Middle frontal gyrus (tissue), 1 donor: ENCODE measurements around the gene SLC29A3.
"Not testable (repeated sequence)": the region's sequence is repeated elsewhere in the genome, so short reads cannot be mapped to it uniquely, and the experiment has no call there.

Experiments used
- DNase-seq: peaks from one replicate; pipeline ENCODE4 v3.0.0-alpha.2; 2015; ENCODE audit warnings: low spot score; ENCODE audit errors: extremely low spot score

SLC29A3 gene

GRCh38 chr10:71319042-71319799 is at the start of gene SLC29A3:
SLC29A3 (plus strand) TSS chr10:71319259; CDS start chr10:71319310, 51 bp downstream.
- peak; percentile 60 for DNase-seq

DNA sequence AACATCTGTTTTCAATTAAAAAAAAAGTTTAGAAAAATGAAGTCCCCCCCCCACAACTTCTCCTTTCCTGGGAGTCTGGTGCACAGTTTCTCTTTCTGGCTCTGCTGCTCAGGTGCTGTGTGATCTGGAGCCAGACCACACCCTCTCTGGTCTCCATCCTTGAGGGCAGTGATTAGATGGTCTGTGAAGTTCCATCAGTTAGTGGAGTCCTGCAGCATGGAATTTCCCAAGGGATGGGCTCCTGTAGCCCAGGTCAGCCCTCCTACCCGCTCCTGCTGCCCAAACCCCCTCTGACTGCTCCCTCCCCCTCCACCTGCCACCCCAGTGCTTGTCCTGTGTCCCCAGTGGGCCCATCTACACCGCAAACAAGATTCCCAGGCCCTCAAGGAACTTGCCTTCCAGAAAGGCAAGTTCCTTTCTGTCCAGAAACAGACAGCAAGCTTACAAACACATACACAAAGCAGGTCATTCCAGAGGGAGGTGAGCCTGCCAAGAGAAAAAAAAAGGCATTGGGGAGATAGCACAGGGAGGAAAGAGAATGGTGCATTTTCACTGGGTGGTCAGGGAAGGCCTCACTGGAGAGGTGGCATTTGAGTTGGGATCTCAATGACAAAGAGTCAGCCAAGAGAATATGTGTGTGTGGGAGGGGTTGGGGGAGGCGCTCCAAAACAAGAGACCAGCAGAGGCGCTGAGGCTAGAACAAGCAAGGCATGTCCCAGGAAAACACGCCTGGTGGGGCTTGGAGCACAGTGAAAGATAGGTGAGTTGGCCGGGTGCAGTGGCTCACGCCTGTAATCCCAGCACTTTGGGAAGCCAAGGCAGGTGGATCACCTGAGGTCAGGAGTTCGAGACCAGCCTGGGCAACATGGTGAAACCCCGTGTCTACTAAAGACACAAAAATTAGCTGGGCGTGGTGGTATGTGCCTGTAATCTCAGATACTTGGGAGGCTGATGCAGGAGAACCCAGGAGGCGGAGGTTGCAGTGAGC is 49.5 kb upstream of the SLC29A3 start:
- DNase-seq: no peak

DNA sequence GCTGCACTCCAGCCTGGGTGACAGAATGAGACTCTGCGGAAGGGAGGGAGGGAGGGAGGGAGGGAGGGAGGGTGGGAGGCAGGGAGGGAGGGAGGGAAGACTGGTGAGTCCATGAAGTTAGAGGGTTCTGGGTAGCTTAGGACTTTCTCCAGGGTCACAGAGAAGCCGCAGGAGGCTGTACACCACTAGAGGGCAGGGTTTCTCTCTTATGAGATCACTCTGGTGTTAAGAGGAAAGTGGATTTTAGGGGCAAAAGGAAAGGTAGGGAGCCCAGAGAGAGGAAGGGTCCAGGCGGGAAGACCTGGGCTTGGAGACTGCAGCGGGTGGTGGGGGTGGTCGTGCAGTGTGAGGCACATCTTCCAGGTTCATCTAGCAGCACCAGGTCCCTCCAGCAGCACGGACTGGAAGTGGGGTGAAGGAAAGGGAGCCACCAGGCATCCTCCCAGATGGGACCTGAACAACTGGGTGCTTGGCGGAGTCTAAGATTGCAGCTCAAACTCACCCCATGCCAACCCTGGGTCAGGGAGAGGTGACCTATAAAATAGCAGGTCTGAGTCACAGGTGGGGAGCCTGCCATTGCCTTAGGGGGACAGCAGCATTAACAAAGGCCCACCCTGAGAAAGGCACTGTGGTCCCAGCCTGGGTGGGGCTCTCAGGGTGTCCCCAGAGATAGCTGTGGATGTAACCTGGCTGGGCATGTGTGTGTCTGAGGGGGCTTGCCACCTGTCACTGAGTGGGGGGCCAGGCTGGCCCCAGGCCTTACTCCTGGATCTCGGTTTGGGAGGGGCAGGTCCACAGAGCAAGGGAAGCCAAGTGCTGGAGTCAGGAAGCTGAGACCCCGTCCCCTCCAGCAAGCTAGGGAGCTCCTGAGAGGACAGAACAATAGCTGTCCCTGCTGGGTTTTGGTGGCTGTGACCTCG is 48.5 kb upstream of the SLC29A3 start:
- peak; percentile 33 for DNase-seq

GRCh38 chr10:71271662-71272055 is 47.4 kb upstream of the SLC29A3 start:
- DNase-seq: no peak

GRCh38 chr10:71272056-71272771 is 46.8 kb upstream of the SLC29A3 start:
- no peak for DNase-seq

DNA sequence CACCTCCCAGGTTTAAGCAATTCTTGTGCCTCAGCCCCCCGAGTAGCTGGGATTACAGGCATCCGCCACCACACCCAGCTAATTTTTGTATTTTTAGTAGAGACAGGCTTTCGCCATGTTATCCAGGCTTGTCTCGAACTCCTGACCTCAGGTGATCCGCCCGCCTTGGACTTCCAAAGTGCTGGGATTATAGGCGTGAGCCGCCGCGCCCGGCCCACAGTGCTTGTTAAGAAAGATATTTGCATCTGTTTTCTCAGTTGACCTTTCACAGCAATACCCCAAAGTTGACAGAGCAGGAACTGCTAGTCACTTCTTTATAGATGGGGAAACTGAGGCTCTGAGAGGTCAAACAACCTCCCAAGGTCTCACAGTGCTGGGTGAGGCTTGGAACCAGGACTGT is 46.1 kb upstream of the SLC29A3 start:
- not testable (repeated sequence) for DNase-seq

DNA sequence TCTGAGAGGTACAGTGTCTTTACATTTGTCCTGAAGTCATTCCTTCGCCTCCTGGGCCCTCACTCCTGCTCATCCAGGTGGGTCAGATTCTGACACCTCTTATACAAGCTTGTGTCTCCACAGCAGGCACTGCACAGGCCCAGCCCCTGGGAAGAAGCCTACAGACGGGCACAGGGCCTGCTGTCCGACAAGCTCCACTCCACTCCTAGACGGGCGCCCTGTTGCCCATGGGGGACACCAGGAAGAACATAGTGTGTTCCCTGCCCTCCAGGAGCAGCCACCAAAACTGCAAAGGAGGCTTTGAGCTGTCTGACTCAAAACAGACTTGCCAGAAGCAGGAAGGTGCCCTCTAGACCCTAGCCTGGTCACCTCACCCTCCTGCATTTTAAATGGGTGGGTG is 45.6 kb upstream of the SLC29A3 start:
- no peak for DNase-seq

DNA sequence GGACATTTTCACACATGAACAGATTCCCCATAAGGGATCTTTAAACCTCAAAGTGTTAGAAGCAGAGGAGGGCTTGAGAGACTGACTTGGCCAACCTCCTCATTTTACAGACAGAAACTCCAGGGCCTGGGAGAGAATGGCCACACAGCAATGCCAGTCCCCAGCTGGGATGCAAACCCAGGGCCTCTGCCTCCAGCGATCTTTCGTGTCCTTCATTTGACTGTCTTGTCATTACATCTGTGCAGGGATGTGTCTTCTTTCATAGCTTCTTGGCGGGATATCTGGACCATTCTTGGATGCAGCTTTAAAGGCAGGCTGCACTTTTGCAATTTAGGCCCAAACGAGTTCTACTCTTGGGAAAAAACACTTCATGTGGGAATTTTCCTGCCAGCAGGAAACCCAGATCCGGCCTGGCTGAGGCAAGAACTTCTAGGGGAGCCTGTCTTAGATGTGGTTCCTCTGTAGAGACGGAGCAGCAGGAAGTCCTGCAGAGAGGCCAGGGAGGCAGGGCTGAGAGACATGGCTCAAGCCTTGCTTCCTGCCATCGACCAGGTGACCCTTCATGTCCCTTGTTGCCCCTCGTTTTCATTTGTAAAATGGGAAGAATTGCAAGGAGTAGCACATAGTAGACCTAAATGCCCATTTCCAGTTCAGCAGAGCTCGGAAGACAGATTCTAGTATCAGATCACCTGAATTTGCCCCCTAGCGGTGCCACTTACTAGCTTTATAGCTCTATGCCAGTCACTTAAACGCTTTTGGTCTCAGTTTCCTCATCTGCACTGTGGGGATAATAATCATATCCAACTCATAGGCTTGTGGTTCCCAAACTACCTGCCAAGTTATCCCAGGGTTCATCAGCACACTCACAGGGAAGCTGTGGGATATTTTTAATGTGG is 43.9 kb upstream of the SLC29A3 start:
- DNase-seq: no peak

DNA sequence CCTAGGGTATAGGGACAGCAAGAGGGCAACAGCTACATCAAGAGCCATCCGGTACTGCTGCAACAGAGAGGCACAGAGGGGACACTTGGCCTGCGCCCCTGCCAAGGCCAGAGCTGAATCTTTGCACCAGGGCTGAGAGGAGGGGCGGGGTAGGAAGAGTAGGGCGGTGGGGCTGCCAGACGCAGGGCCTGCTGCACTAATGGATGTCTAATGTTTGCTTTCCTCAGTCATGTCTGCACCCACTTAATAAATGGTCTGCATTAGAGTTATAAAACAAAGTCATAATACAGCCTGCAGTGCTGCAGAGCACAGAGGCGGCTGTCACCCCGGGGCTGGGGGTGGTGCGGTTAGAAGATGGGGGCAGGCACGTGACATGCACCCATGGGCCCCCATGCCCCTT is 42.2 kb upstream of the SLC29A3 start:
- DNase-seq: no peak

DNA sequence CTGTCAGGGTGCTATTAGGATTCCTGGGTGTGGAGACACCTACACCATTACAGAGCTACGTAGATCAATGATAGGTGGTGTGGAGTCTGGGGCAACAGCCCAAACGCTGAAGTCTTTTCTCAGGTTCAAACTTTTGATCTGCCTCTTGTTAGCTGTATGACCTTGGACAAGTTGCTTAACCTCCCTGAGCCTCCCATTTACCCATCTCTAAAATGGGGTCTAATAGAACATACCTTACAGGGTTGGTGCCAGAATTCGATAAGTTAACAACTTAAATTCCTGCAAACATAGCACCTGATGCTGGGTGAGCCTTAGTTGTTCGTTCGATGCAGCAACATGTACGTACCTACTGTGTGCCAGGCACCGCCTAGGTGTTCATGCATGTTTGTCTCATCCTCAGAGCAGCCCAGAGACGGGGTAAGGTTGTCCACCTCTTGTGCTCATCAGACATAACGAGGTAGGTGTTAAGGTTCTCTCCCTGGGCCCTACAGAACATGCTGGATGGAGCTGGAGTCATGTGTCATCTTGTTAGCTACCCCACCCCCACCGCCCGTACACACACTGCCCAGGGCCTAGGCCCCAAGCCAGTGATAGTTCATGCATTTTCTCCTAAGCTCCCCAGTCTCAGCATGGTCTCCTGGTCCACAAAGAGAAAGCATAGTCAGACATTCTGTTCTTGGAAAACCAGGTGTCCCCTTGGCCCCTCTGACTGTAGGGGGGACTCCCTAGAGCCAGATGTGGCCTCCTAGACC is 41.0 kb upstream of the SLC29A3 start:
- DNase-seq: no peak

DNA sequence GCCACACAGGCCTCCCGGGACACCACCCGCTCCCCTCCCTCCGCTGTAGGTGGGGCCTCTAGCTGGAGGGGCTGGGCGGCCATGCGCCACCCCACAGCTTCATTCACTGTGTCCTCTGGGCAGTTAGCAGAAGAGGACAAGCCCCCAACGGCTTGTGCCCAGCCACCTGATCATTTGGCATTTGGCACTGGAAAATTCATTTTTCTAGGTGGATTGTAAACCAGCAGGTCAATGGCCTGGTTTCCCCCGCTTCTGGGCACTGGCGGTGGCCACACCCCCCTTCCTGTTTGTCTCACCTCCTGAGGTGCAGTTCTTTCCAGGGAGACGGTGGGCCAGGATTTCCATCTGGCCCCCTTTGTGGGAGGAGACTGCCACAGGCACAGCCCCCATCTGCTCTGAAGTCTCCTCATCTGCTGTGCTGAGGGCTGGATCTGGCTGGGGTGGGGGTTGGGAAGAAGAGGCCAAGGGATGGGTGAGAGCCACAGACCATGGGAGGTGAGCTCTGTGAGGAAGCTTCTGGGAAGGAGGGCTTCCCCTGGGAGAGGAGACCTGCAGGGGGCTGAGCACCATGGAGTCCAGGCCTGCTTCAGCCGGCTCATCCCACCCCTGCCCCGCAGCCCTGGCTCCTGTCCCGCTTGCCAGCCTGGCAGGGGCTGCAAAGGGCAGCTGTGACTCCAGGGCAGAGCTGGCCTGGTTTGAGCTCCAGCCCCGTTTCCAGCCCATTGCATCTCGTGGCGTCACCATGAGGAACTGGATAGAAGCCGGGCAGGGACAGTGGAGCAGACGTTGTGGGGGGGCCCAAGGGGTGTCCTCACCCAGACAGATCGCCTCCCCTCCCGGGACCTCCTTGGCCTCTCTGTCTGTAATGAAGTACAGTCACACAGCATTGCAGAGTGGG is 40.1 kb upstream of the SLC29A3 start:
- DNase-seq: no peak

DNA sequence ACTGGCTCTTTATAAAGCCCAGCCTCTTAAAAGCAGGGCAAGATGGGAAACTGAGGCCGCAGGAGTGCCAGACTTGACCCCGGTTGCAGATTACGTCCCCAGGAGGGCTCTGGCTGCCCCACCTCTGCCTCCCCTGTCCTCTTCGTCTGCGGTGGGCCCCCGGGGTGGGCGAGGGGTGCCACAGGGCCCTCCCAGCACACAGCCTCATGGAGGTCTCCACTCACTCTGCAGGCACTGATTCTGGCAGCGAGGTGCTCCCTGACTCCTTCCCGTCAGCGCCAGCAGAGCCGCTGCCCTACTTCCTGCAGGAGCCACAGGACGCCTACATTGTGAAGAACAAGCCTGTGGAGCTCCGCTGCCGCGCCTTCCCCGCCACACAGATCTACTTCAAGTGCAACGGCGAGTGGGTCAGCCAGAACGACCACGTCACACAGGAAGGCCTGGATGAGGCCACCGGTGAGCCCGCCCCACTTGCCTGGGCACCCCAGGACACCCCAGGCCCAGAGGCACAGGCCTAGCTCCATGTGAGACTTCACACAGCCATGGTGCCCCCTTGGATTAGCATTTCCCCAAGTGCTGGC is 39.4 kb upstream of the SLC29A3 start:
- DNase-seq: no peak

GRCh38 chr10:71280216-71280615 is 38.8 kb upstream of the SLC29A3 start:
- no peak for DNase-seq

- no peak for DNase-seq
Observed at GRCh38 chr10:71280825-71281224, 38.2 kb upstream of the SLC29A3 start.

DNA sequence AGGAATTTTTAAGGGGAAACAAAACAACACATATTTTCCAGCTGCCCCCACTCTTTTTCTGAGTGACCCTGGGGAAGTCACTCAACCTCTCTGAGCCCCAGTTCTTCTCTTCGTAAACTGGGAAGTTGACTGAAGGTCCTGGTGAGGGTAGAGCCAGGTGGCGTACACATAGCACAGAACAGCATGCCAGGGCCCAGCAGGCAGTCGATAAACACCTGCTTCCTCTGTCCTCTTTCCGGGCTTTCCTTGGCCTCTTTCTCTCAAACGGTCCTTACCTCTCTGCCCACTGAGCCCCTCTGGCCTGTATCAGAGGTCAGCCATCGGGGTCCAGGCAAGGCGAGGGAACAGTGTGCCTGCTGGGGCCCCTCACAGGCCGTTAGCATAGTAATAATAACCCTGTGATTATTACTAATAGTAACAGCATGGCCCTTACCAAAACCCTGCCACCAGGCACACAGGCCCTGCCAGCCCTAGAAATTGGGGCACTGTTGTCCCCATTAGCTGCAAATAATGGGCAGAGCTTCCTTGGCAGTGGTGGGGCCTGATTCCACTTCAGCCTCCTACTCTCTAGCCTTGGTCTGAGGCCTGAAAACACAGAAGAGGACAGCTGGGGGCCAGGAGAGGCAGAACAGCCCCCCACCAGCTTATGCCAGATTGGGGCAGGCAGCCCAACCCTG is 37.3 kb upstream of the SLC29A3 start:
- DNase-seq: no peak

GRCh38 chr10:71282323-71282680 is 36.8 kb upstream of the SLC29A3 start:
- no peak for DNase-seq

DNA sequence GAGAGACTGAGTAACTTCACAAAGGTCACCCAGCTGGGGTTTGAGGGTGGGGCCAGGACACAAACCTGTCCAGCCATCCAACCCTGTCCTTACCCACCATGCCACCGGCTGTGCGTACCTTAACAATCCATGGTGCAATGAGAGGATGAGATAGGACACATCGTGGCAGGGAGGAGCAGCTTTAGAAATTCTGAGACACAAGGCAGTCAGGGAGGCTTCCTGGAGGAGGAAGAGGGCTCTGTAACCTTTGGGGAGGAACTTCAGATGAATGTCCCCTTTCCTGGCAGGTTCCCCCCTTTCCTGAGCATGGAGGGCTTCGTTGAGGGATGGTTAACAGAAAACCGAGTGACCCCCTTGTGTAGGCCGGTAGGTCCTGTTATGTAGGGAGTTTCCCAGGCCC is 35.6 kb upstream of the SLC29A3 start:
- DNase-seq: no peak
